ENCODE data around the gene BCKDK. TPM values are rescaled to one million over a fixed set of nuclear protein-coding genes. Genes with fewer than 3 reads are reported as not detected.
A peak's percentile ranks its signal among the peaks of the same experiment; 100 is the strongest.

The BCKDK gene
- 60.4 TPM for total RNA-seq (2021; ENCODE audit: unreplicated experiment)
- 112 TPM for polyA plus RNA-seq (2012; ENCODE audit: insufficient read length)
- Bru-seq, nascent RNA = percentile 53 among the genes with signal in this experiment
- percentile 63 among the genes with signal in this experiment for BruChase-seq, experiment 1, labeled RNA remaining after a 2-hour chase
- BruChase-seq, experiment 2, labeled RNA remaining after a 6-hour chase = percentile 73 among the genes with signal in this experiment
- long read RNA-seq, transcript BCKDK-203 (11 exons, 1,997 nt) = minor isoform, 32 of 156 reads
- long read RNA-seq, transcript BCKDK-201 (12 exons, 2,128 nt) = major isoform, 64 of 156 reads
- long read RNA-seq, partial matches to known transcripts = 41 of 156 reads
- long read RNA-seq, other reads (novel, unspliced or antisense) = 19 of 156 reads

- Histone ChIP-seq H3K27ac (ENCODE audit: low read length) (peak within 1 kb of the TSS; percentile 81), H3K4me1 (ENCODE audit: control insufficient read depth, insufficient read depth, low read length) (peaks cover 9% of the 10 kb centered on the region), H3K27me3 (ENCODE audit: control insufficient read depth, insufficient read depth, low read length) (no peaks in the 10 kb centered on the region), H3K9me3 (ENCODE audit: control insufficient read depth, insufficient read depth, low read depth, low read length) (no peaks in the 10 kb centered on the region), H3K4me3 (ENCODE audit: low read depth in 2 of 2, low read length in 2 of 2) (peak within 1 kb of the TSS; percentile 78 to 94), H3K36me3 (ENCODE audit: control insufficient read depth, insufficient read depth, low read length) (no peaks in the 10 kb centered on the region; the same call in 1 of the 2 replicates)
- BruUV-seq (replicated peaks) = no TSS peak
- in situ Hi-C loops (cut with HindIII; ENCODE audit: low pct_unique_long_range_greater_than_20kb, low sequenced_read_pairs) = no loop called here
- peak; percentile 95 for ATAC-seq
- DNase-seq (ENCODE audit: low read depth, low spot score) = no peak
- POLR2A ChIA-PET = interaction anchor here (0.6 kb wide), 1 partner anchor 111 kb away, joined by 4 read pairs; no protein-coding TSS in a partner anchor
- TF ChIP-seq SIN3A (IDR thresholded peaks at IDR 0.05; ENCODE audit: borderline replicate concordance, insufficient read depth, low read depth, low read length) = no peak
- no peak; the same call in 1 of the 2 replicates for TF ChIP-seq TCF7L2 (IDR thresholded peaks at IDR 0.05; ENCODE audit: low read depth, low read length)
- TF ChIP-seq POLR2AphosphoS5 (IDR thresholded peaks at IDR 0.05; ENCODE audit: low read depth, low read length) = peak; percentile 46
- intact Hi-C loops (cut with micrococcal nuclease; ENCODE audit: unreplicated experiment) = no loop called here
- CTCF ChIA-PET = no interaction called here
Observed at GRCh38 chr16:31108035-31108793, at the start of gene BCKDK. TSS of gene BCKDK (plus strand) at chr16:31108386. CDS start at chr16:31109224, 838 bp downstream.

GRCh38 chr16:31061126-31061812 is 46.9 kb upstream of the BCKDK start:
- H3K4me3 ChIP-seq (ENCODE audit: low read depth in 2 of 2, low read length in 2 of 2) = no peak overlapping the region
- intact Hi-C loops (cut with micrococcal nuclease; ENCODE audit: unreplicated experiment) = no loop called here
- ChIA-PET CTCF (no interaction called here), POLR2A (no interaction called here)
- TF ChIP-seq, protein P1, sequence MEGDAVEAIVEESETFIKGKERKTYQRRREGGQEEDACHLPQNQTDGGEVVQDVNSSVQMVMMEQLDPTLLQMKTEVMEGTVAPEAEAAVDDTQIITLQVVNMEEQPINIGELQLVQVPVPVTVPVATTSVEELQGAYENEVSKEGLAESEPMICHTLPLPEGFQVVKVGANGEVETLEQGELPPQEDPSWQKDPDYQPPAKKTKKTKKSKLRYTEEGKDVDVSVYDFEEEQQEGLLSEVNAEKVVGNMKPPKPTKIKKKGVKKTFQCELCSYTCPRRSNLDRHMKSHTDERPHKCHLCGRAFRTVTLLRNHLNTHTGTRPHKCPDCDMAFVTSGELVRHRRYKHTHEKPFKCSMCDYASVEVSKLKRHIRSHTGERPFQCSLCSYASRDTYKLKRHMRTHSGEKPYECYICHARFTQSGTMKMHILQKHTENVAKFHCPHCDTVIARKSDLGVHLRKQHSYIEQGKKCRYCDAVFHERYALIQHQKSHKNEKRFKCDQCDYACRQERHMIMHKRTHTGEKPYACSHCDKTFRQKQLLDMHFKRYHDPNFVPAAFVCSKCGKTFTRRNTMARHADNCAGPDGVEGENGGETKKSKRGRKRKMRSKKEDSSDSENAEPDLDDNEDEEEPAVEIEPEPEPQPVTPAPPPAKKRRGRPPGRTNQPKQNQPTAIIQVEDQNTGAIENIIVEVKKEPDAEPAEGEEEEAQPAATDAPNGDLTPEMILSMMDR (IDR thresholded peaks at IDR 0.05) = no peak
- TF ChIP-seq REST (IDR thresholded peaks at IDR 0.05; ENCODE audit: insufficient read depth in 1 of 2, low read depth in 2 of 2, low read length in 1 of 2) = no peak
- TF ChIP-seq SIN3A (IDR thresholded peaks at IDR 0.05; ENCODE audit: borderline replicate concordance, insufficient read depth, low read depth, low read length) = no peak
- TF ChIP-seq TCF7L2 (IDR thresholded peaks at IDR 0.05; ENCODE audit: low read depth, low read length) = no peak
- no peak for TF ChIP-seq POLR2AphosphoS5 (IDR thresholded peaks at IDR 0.05; ENCODE audit: low read depth, low read length)
- no peaks in the 10 kb centered on the region for H3K4me1 ChIP-seq (ENCODE audit: control insufficient read depth, insufficient read depth, low read length)
- no peak overlapping the region for H3K27ac ChIP-seq (ENCODE audit: low read length)
- ATAC-seq = no peak
- BruUV-seq (replicated peaks) = no TSS peak
- H3K9me3 ChIP-seq (ENCODE audit: control insufficient read depth, insufficient read depth, low read depth, low read length) = no peaks in the 10 kb centered on the region
- H3K27me3 ChIP-seq (ENCODE audit: control insufficient read depth, insufficient read depth, low read length) = no peaks in the 10 kb centered on the region
- no peak for DNase-seq (ENCODE audit: low read depth, low spot score)
- in situ Hi-C loops (cut with HindIII; ENCODE audit: low pct_unique_long_range_greater_than_20kb, low sequenced_read_pairs) = no loop called here
- no peaks in the 10 kb centered on the region for H3K36me3 ChIP-seq (ENCODE audit: control insufficient read depth, insufficient read depth, low read length)
